Right lobe of liver (tissue), 6 donors: ENCODE measurements around the gene CILP. TPM values are rescaled to one million over a fixed set of nuclear protein-coding genes. Genes with fewer than 3 reads are reported as not detected.
A peak's percentile ranks its signal among the peaks of the same experiment; 100 is the strongest.

Experiments used
- ATAC-seq, 4 donors: fragments of 200-7000 bp; cut with Tn5 transposase; one replicate each; pipeline ENCODE4 v1.9.1; 2020; ENCODE audit warnings: mild to moderate bottlenecking in 4 of 4, moderate library complexity in 4 of 4
- DNase-seq, 3 donors: peaks; one replicate each; pipeline ENCODE4 v3.0.0-alpha.2; 2020
- H3K27ac ChIP-seq, 3 donors: fragments of 200-600 bp; one replicate each; pipeline ENCODE4 v1.8.0; 2022
- H3K27me3 ChIP-seq, 2 donors: fragments of 200-600 bp; one replicate each; pipeline ENCODE4 v1.8.0; 2022
- H3K36me3 ChIP-seq, 4 donors: fragments of 200-600 bp; sonication (generic) in 1 of 4; one replicate each; pipeline versions ENCODE4 v1.5.1 to v1.8.0; 2017 to 2022; ENCODE audit warnings: control low read depth in 1 of 4
- H3K4me1 ChIP-seq, 4 donors: fragments of 200-600 bp; sonication (generic) in 1 of 4; one replicate each; pipeline versions ENCODE4 v1.5.1 to v1.8.0; 2017 to 2022; ENCODE audit warnings: control low read depth in 1 of 4
- H3K4me3 ChIP-seq, 3 donors: fragments of 200-600 bp; one replicate each; pipeline ENCODE4 v1.8.0; 2022
- H3K9me3 ChIP-seq, 4 donors: fragments of 200-600 bp; sonication (generic) in 1 of 4; one replicate each; pipeline versions ENCODE4 v1.5.1 to v1.8.0; 2017 to 2022; ENCODE audit warnings: control low read depth in 1 of 4
- POLR2A ChIP-seq: fragments of 450-650 bp; IDR thresholded peaks from one replicate; pipeline ENCODE4 v1.6.1; 2017; ENCODE audit warnings: antibody characterized with exemption, mild to moderate bottlenecking
- WGBS: methylation state at CpG from one replicate; pipeline ENCODE4 v1.1.6; 2018; ENCODE audit warnings: low coverage, low lambda C conversion rate; ENCODE audit not compliant: insufficient coverage; ENCODE audit errors: missing lambda C conversion rate; 5-methylcytosine and 5-hydroxymethylcytosine counted together
- intact Hi-C, 2 donors: fragments of 100-400 bp; cut with DNase I; formaldehyde crosslinking; loops; one replicate each; pipeline versions ENCODE4 v1.11.2 to v1.14.1; 2022
- total RNA-seq, 6 experiments: library from RNA; depleted of rRNA in 2 of 6; stranded (reverse); fragments of >200 nt in 2 of 6; fragmentation: NEBNext Ultra II Directional in 3 of 6; extraction: Animal tissue kit (Norgen Biotek cat#: 25700) in 3 of 6; gene quantifications; one replicate each; pipeline versions ENCODE4 v1.1.0 to v1.2.4, GENCODE V29; 2016 to 2023
- TF ChIP-seq, protein P1 (sequence below), 4 donors: fragments of 200-600 bp in 3 of 4; fragments of 450-650 bp in 1 of 4; IDR thresholded peaks; one replicate each; pipeline versions ENCODE4 v1.5.1 to v1.8.0; 2016 to 2022; ENCODE audit warnings: antibody characterized with exemption in 4 of 4, mild to moderate bottlenecking in 2 of 4
- donor health status: DM: no; HTN: yes; CAD: no.
- donor health status: DM: no; HTN: no; CAD: no.
- donor health status: DM: no; HTN: no; CAD: no.
- donor health status: DM: no; HTN: yes; CAD: no.
- donor health status: DM: no; HTN: yes; CAD: no.

CILP gene
- total RNA-seq, 6 experiments from 2014 or later = 0.46 to 2.5 (median 0.99) TPM

DNA sequence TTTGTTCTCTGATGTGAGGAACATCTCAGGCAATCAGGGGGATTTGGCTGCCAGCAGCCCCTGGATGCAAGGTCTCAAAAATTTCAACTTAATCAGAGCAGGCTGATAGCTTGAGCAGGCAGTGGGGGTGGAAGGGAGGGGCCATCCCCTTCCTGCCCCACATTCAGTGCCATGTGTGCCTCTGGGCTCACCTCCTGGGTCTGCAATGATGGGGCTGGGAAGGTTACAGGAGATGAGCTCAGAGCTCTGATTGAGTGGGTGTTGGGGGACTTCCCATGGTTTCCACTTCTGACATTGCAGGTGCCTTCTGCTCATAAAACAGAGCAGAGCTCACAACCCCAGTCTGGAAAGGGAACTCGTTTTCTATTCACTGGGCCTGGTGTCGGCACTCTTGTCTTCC is 38.4 kb upstream of the CILP start:
- H3K9me3 ChIP-seq = no peaks in the 10 kb centered on the region
- TF ChIP-seq, protein P1, sequence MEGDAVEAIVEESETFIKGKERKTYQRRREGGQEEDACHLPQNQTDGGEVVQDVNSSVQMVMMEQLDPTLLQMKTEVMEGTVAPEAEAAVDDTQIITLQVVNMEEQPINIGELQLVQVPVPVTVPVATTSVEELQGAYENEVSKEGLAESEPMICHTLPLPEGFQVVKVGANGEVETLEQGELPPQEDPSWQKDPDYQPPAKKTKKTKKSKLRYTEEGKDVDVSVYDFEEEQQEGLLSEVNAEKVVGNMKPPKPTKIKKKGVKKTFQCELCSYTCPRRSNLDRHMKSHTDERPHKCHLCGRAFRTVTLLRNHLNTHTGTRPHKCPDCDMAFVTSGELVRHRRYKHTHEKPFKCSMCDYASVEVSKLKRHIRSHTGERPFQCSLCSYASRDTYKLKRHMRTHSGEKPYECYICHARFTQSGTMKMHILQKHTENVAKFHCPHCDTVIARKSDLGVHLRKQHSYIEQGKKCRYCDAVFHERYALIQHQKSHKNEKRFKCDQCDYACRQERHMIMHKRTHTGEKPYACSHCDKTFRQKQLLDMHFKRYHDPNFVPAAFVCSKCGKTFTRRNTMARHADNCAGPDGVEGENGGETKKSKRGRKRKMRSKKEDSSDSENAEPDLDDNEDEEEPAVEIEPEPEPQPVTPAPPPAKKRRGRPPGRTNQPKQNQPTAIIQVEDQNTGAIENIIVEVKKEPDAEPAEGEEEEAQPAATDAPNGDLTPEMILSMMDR (IDR thresholded peaks at IDR 0.05) = no peak
- TF ChIP-seq POLR2A = no peak
- DNase-seq (no peak), ATAC-seq (peak in 1 of 4 donors; percentile 22)
- intact Hi-C loops = no loop called here
- H3K27me3 ChIP-seq = no peaks in the 10 kb centered on the region
- H3K36me3 ChIP-seq = no peaks in the 10 kb centered on the region
- no peak overlapping the region for H3K4me3 ChIP-seq
- peaks cover 0 to 5% (median 0%) of the 10 kb centered on the region in 4 donors for H3K4me1 ChIP-seq
- no peak overlapping the region for H3K27ac ChIP-seq
- WGBS = 86% methylated on average over 1 of the region's 2 CpGs

DNA sequence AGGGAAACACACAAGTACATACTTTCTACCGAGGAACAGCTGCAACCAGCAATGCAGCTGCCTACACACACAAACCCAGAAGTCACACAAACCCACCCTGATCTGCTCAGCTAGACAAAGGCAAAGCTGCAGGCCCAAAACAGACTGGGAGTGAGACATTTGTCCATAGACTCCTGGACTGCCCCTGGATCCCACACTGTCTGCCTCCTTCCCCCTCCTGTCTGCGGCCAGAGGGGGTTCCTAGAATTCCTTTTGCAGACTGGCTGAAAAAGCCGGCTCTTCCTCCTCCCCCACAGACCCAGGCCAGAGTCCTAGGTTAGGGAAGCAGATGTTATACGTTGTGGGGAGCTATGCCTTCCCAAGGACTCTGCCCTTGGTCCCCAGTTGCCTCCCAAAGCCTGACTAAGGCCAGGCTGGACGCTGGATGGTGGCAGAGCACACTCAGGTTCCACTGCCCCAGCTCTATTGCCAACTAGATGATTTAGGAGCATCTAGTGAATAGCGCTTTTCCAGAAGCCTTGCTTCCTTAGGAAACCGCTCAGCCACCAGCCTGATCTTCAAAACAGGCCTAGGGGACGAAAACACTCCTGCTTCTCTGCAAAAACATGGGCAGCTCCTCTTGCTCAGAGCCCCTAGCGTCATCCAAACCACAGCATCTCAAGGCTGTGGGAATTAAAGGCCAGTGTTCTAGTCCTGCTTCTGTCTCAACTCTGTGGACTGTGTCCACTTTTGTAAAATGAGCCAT is 37.4 kb upstream of the CILP start:
- DNase-seq = no peak
- no peak for ATAC-seq
- Histone ChIP-seq H3K9me3 (no peaks in the 10 kb centered on the region), H3K36me3 (no peaks in the 10 kb centered on the region), H3K27me3 (no peaks in the 10 kb centered on the region), H3K4me3 (no peak overlapping the region), H3K4me1 (peaks cover 0 to 5% (median 0%) of the 10 kb centered on the region in 4 donors), H3K27ac (no peak overlapping the region)
- TF ChIP-seq, protein P1 (IDR thresholded peaks at IDR 0.05) = no peak
- no peak for TF ChIP-seq POLR2A
- intact Hi-C loops = no loop called here
- 70% methylated on average over 3 of the region's 9 CpGs for whole genome bisulfite sequencing

DNA sequence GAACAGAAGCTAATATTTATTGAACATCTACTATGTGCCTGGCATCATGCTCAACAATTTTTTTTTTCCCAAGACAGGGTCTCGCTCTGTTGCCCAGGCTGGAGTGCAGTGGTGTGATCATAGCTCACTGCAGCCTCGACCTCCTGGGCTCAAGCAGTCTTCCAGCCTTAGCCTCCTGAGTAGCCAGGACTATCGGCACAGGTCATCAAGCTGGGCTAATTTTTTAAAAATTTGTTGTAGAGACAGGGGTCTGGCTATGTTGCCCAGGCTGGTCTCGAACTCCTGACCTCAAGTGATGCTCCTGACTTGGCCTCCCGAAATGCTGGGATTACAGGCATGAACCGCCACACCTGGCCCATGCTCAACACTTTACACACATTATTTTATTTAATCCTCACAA is 35.7 kb upstream of the CILP start:
- 97% methylated on average over 5 of the region's 6 CpGs for WGBS
- Histone ChIP-seq H3K27me3 (no peaks in the 10 kb centered on the region), H3K4me1 (peaks cover 0 to 5% (median 0%) of the 10 kb centered on the region in 4 donors), H3K9me3 (no peaks in the 10 kb centered on the region), H3K36me3 (no peaks in the 10 kb centered on the region), H3K4me3 (no peak overlapping the region), H3K27ac (no peak overlapping the region)
- intact Hi-C loops = no loop called here
- no peak for TF ChIP-seq POLR2A
- TF ChIP-seq, protein P1 (IDR thresholded peaks at IDR 0.05) = no peak
- no peak for DNase-seq
- no peak for ATAC-seq

DNA sequence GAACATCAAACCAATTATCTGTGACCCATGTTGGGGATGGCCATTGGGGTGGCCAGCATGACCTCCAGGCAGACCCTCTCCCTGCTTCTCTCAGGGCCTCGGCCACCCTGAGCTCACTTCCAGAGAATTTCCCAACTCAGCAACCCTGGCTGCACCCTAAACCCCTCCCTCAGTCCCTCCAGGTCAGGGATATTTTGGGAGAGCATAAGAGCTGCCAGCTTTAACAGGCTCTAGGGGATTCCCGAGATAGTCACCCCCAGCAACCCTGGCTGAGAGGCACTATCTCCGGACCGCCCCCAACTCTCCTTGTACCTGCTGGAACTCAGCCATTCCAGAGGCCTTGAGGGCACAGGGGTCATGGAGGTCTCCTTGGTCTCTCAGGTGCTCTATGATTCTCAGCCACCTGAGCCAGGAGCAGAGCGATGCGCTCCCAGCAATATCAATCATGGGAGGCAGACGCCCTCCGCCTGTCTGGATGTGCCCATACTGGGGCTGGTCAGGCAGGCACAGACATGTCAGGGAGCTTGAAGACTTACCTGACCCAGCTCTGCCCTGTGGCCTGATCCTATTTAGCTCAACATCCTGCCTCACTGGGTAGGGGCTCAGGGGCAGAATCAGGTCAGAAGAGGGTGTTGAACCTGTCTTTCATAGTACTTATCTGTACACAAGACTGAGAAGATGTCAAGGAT is 34.9 kb upstream of the CILP start:
- ATAC-seq (peak in 1 of 4 donors; percentile 20), DNase-seq (no peak)
- Histone ChIP-seq H3K27ac (no peak overlapping the region), H3K4me3 (no peak overlapping the region), H3K27me3 (no peaks in the 10 kb centered on the region), H3K4me1 (peaks cover 0 to 5% (median 0%) of the 10 kb centered on the region in 4 donors), H3K9me3 (no peaks in the 10 kb centered on the region), H3K36me3 (no peaks in the 10 kb centered on the region)
- intact Hi-C loops = no loop called here
- no CpG with 5 or more reads among the region's 8 CpGs for WGBS
- TF ChIP-seq POLR2A = no peak
- TF ChIP-seq, protein P1 (IDR thresholded peaks at IDR 0.05) = no peak
